GM18517 (cell line): Measurements from ENCODE around the gene USP9Y.

Experiments used
- ATAC-seq: cut with Tn5 transposase; IDR thresholded peaks from one replicate; pipeline ENCODE4 v1.9.1; 2021; ENCODE audit warnings: mild to moderate bottlenecking, moderate library complexity; ENCODE audit not compliant: unreplicated experiment

Gene USP9Y

GRCh38 chrY:12765976-12766375, 64.9 kb downstream of the USP9Y start:
- no peak for ATAC-seq

GRCh38 chrY:12784521-12784920, 83.5 kb downstream of the USP9Y start:
- ATAC-seq = no peak

GRCh38 chrY:12793999-12794398, 93.0 kb downstream of the USP9Y start:
- ATAC-seq = no peak

- ATAC-seq = no peak
These were observed 107.0 kb downstream of the USP9Y start for GRCh38 chrY:12808046-12808445.

GRCh38 chrY:12809034-12809433, 108.0 kb downstream of the USP9Y start:
- ATAC-seq = no peak

GRCh38 chrY:12823408-12823807, 122.4 kb downstream of the USP9Y start:
- ATAC-seq = no peak

GRCh38 chrY:12826791-12827190, 125.8 kb downstream of the USP9Y start:
- no peak for ATAC-seq

- no peak for ATAC-seq
These were observed 132.3 kb downstream of the USP9Y start for GRCh38 chrY:12833284-12833683.

GRCh38 chrY:12837550-12837949, 136.5 kb downstream of the USP9Y start:
- ATAC-seq = no peak

GRCh38 chrY:12841368-12841767, 140.3 kb downstream of the USP9Y start:
- no peak for ATAC-seq

GRCh38 chrY:12846793-12847192, 145.8 kb downstream of the USP9Y start:
- ATAC-seq = no peak

- no peak for ATAC-seq
These were observed 154.8 kb downstream of the USP9Y start for GRCh38 chrY:12855791-12856275.

- no peak for ATAC-seq
These were observed 166.9 kb downstream of the USP9Y start for GRCh38 chrY:12867960-12868359.

GRCh38 chrY:12896973-12897372, 195.9 kb downstream of the USP9Y start:
- ATAC-seq = no peak

GRCh38 chrY:12898604-12899003, 197.6 kb downstream of the USP9Y start:
- ATAC-seq = no peak

GRCh38 chrY:12904618-12905516, 203.8 kb downstream of the USP9Y start, which contains the start of gene DDX3Y:
Gene DDX3Y, plus strand, starts transcription at chrY:12904868. Its CDS starts 69 bp downstream, at chrY:12904937.
- ATAC-seq = no peak

- ATAC-seq = no peak
These were observed 204.5 kb downstream of the USP9Y start for GRCh38 chrY:12905517-12905872.

GRCh38 chrY:12905895-12906294, 204.9 kb downstream of the USP9Y start:
- no peak for ATAC-seq
